Measurements from ENCODE around the gene CYTH1. TPM values are rescaled to one million over a fixed set of nuclear protein-coding genes. Genes with fewer than 3 reads are reported as not detected.

Gene CYTH1
- total RNA-seq, 1 donor from 2014 or later, result 51.4 TPM

DNA sequence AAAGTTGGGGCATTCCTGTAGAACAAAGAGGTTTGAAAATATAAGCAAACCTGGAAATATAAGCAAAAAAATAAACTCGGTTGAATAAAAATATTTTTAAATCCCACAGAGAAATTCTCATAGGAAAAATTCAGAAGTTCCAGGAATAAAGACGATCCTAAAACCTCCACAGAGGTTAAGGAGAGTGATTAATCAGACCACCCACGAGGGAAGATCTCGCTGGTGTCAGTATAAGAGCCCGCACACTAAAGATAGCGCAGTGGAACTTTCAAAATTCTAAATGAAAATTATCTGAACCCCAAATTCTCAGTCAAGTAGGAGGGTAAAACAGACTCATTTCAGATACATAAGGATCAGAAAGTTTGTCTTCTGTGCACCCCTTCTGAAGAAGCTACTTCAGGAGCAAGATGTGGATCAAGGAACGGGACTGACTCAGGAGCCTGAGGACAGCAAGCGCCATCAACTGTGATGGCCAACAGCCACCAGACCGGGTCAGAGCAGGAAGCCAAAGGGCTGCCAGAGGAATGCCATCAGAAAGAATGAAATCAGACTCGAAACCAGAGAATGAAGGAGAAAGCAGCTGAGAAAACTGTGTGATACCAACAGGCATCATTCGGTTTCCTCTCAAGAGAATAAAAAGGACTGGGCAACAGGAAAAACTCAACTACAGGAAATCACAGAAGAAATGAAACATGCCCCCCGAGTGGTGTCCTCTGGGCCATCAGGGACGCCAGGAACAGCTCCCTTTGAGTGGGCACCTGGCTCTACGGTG, 66.9 kb downstream of the CYTH1 start:
- DNase-seq, result peak; percentile 59

DNA sequence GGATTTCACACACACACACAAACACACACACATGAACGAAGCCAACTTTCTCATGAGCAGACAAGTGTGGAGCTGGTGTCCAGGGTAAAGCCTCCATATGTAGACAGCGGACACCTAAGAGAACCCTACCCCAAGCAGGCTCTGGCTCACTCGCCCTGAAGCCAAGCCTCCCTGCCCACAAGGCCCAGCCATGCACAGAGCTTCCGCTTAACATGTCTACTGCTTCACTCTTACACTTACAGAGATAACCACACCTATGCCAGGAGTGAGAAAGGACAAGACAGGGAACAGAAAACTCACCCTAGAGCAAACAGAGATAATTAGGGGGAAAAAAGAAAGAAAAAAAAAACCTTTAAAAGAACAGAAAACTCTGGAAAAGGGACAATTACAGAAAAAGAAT, 67.5 kb downstream of the CYTH1 start:
- no peak for DNase-seq

DNA sequence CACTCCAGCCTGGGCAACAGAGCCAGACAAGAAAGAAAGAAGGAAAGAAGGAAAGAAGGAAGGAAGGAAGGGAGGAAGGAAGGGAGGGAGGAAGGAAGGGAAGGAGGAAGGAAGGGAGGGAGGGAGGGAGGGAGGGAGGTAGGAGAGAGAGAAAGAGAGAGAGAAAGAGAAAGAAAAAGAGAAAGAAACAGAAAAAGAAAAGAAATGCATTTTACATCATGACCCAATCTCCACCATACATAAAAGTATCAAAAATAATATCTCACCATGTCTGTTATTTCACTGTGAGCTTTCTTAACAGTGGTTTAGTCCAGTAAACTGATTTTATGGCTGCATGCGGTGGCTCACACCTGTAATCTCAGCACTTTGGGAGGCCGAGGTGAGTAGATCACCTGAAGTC, 70.0 kb downstream of the CYTH1 start:
- no peak for DNase-seq

DNA sequence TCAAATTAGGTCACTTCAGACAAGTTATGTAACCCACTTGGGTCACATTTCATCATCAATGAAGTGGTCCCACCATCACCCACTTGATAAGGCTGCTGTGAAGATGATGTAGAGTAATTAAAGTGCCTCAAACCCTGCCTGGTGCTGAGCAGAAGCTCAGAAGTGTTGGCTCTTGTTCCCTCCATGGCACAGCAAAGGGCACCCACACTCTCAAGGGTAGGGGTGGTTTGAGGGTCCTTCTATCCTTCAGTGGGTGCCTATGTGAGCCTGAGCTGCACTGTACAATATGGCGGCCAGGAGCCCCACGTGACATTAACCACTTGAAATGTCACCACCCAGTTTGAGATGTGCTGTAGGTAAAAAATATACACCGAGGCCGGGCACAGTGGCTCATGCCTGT, 71.5 kb downstream of the CYTH1 start:
- DNase-seq, result no peak

DNA sequence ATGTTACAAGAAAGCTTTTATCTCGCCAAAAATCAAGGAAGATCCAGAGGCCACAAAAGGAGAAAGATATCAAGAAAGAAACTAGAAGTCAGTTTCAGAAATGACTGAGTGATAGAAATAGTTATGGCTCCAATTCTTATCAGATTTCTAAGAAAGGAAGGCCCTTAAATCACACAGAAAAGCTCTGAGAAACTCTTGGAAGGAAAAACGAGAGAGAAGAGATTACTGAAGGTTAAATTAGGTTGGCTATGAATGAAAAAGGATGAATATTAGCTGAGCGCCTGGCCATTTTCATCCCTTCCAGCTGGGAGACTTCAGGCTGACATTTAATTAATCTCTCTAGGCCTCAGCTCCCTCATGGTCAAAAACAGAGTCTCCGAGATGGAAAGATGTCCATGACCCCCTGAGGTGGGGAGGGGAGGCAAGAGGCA, 72.3 kb downstream of the CYTH1 start:
- DNase-seq, result no peak

DNA sequence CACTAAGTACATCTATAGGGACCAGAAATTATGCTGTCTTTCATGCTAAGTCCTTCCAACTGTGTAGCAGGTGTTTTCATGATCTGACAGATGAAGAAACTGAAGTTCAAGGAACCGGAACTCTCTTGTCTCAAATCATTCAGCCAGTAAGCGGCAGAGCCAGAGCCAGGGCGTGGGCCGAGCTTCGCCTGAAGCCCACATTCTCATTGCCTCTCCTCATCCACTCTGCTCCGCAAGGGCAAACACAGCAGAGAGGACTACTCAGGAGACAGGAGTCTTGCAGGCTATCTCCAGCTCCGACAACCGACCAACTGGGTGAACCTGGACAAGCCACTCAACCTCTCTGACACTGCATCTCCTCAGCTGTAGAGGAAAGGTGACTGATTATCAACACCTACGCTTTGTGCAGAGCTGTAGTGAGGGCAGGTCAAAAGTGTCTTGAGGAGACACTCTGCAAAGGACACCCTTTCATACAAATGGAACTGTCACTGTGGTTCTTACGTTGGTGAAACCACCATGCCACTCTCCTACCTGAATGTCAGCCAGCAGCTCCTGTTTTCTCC, 72.9 kb downstream of the CYTH1 start:
- DNase-seq, result no peak

DNA sequence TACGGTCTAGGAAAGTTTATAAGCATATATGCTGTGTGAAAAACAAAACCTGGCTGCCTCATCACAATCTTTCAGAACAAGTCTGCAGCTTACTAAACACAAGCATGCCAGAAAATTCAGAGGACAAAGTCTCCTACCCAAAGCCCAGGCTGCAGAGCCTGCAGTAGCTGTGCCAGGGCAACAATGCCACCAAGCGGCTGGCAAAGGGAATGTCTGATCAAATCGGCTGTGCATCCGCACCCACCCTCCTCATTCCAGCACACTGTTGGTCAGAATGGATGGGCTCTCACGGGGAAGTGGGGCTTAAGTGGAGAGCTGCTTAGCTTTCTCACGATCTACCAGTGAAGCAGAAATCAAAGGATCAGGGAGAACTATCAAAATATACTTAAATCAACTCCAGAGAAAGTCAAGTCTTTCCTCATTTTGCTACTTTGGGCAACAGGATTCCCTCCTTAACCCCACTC, 73.5 kb downstream of the CYTH1 start:
- peak; percentile 85 for DNase-seq

DNA sequence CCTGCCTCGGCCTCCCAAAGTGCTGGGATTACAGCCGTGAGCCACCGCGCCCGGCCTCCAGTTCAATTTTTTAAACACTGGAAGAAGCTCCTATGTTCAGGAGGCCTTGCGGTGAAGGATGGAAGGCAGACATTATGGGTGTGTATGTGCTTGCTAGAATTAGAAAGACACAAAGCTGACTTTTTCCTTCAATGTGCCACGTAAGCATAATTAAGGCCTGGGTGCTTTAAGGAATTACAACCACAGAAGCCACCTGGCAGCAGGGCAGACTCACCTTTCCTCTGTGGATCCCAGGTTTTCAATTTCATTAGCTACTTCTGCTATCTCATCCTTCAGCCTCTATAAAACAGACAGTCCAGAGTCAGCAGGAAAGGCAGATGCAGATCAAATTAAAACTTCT, 74.2 kb downstream of the CYTH1 start:
- no peak for DNase-seq

DNA sequence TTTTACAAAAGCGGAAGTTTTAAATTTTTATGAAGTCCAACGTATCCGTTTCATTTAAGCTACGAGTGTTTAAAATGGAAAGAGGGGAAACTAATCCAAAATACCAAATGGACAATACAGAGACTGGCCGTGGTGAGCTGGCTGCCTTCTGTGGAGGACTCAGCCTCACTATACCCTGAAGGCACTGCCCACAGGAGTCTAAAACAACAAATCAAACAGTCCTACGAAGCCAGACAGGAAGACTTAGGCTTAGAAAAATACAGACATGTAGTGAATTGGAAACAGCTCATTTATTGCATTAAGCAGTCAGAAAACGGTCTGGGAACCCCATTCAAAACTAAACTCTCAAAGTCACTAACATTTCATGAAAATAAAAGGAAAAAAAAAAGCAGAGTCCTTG, 75.1 kb downstream of the CYTH1 start:
- peak; percentile 39 for DNase-seq

DNA sequence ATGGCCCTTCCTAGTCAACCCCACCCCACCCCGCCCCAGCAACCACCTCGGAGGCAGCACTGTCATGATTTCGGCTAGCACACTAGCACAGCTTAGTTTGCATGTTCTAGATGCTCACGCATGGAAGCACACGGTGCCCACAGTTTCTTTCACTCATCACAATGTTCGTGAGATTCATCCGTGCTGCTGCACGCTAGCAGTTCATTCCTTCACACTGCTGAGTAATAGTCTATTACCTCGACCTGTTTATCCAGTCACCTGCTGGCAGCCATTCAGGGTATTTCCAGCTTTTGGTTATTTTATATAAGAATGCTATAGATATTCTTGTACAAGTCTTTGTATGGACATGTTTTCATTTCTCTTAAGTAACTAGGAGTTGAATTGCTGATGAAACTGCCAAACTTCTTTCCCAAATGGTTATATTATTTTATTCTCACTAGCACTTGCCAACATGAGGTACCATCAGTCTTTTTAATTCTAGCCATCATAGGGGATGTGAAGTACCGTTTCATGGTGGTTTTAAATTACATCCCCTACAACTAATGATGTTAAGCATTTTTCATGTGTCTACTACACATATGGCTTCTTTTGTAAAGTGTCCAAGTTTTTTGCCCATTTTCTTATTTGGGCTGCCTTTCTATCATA, 75.7 kb downstream of the CYTH1 start:
- no peak for DNase-seq

DNA sequence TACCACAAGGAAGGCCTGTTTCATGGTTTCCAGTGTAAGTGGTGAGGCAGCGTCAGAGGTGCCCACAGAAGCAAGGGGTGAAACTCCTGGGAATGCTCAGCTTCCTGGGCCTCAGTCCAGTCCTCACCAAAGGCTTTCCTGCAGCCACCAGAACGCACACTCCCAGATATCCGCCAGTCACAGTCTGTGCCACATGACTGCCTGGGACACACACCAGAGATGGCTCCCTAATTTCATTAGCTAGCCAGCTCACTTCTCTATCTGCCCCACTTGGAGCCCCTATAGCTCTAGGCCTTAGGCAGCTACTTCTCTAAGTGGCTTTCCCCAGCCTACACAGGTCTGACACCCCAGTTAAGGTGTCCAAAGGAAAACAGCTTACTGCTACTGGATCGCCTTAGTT, 77.0 kb downstream of the CYTH1 start:
- DNase-seq, result no peak

DNA sequence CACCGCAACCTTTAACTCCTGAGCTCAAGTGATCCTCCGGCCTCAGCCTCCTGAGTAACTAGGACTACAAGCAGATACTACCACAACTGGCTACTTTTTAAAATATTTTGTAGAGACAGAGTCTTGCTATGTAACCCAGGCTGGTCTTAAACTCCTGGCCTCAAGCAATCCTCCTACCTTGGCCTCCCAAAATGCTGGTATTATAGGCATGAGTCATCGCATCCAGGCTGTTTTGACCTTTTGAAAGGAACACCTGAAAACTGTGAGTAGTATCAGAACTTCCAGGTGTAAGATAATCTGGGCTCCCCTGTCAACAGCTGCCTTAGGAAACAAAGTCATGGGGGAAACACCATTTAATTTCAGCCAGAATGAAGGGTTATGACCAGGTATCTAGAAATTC, 77.5 kb downstream of the CYTH1 start:
- DNase-seq, result no peak

DNA sequence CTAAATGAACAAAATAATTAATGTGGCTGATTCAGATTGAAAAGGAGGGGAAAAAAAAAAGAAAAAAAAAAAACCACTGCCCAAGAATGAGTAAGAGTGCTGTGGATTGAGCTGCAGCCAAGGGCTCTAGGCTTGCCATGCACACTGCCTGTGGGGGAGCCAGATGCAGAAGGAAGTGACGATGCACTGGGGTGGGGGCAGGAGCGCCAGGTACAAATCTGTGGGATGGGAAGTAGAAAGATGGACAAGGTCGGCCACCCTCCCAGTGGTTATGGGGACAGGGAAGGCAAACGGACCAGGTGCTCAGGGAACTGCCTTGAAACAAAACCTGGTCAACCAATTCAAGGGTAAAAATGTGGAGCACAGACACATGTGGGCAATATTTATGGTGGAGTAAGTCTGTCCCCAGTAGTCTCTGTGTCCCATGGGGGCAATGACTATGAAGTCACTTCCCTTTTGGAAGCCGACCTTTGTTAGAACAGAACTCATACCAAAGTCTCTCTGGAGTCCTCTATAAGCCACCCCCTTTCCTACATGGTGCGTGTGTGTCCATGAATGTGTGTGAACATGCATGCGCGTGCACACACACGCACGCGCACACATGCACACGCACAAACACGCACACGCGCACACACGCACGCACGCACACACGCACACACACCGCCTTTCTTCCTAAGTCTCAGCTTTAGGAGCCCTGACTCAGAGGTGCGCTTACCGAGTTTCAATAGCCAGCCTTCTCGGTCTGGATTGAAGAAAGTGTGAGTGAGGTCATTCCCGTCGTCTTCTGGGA, 84.3 kb downstream of the CYTH1 start:
- DNase-seq, result no peak

DNA sequence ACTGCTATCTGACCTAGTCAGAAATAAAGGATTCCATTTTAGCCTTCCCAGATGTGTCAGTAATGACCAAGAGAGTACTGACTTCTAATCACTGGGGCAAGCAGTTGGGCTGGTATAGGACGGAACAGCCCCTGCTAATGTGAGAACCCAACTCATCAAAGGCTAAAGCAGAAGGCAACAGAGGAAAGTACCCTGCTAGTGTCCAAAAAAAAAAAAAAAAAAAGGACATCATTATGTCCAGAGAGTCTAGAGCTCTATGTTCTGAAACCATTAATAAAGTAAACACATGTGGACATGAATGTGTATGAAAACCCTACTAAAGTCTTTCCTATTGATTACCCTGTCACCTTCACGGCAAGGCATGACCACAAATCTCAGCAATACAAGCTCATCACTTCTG, 85.0 kb downstream of the CYTH1 start:
- no peak for DNase-seq

DNA sequence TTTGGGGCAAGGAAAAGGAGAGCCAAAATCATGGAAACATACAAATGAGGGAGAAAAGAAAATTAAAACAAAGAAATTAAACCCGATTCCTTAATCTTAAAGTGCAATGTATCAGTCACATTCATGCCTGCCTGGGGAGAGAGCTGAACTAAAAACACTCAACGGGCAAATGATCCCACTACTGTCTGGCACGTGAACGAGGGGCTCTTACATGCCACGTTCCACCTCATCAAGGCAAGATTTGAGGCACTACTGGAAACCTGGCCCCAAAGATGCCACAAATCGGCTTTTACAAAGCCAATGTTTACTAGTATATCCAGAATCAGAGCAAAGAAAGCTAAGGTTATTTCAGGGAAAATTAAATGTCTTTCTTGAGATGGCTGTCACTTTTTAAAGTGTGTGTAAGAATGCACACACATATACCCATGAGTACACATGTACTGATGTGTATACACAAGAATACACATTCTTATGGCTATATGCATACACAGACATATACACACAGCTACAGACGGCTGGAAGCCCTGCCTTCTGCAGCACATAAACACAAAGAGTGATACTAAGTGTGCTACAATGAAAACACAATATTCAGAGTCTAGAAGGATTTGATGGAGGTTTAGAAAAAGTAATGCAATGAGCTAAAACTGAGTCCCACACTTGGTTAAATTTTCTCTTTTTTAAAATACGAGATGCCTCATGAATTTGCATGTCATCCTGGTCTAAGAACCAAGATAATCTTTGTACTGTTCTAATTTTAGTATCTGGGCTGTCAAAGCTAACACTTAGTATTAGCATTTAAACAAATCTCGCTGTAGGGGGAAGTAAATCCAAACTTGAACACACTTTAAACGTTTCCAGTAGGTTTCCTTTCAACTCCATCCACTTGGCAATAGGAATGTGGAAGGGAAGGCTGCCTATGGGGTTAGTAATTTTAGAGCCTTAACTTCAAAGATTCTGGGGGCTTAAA, 85.8 kb downstream of the CYTH1 start:
- no peak for DNase-seq

DNA sequence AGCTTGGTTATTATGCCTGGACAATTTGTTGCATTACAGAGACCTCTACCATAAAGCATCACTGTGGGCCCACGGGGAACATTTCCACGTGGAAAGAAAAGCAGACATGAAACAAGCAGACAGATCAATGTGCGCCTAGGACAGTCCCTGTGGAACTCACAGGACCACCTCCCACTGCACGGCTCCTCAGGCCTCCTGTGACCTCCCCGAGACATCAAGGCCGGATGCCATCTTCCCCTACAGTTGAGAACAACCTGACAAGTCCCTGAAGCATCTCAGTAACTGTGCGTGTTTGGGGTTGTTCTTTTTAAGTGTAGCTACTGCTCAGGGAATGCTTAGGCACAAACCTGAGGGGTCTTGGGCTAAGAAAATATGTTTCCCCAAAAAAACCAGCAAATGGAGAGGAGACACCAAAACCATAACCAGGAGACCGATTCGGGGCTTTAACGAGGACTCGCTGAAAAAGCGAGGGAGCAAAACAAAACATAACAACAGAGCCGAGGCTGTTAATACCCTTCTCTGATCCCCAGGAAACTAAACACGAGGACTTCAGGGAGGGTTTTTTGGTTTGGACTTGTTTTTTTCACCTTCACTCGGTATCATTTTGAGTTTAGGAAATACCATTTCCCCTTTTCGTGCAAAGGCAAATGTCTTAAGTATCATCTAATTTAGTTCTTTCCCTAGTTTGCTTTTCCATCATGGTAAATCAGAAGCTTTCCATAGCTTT, 87.1 kb downstream of the CYTH1 start:
- DNase-seq, result no peak

DNA sequence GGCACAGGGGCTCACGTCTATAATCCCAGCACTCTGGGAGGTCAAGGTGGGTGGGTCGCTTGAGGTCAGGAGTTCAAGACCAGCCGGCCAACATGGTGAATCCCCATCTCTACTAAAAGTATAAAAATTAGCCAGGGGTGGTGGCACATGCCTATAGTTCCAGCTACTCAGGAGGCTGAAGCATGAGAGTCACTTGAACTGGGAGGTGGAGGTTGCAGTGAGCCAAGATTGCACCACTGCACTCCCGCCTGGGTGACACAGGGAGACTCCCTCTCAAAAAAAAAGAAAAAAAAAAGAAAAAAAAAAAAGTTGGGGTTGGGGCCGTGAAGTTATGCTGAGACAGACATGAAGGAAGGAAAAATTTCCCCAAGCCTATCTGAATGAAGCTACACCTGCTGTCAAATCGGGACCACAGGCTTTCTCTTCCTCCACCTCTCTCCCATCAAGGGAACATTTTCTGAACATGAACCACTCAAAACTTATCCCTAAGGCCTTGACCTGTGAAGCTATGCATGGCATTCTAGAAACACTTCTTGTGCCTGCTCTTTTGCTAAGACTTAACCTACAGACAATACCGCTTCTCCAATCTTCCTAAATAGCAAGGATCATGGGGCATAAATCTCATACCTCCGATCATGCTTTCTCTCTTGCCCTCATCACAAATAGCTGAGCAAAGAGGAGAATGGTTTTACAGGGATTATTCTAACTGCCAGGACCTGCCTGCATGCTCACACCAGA, 88.6 kb downstream of the CYTH1 start:
- DNase-seq, result no peak

DNA sequence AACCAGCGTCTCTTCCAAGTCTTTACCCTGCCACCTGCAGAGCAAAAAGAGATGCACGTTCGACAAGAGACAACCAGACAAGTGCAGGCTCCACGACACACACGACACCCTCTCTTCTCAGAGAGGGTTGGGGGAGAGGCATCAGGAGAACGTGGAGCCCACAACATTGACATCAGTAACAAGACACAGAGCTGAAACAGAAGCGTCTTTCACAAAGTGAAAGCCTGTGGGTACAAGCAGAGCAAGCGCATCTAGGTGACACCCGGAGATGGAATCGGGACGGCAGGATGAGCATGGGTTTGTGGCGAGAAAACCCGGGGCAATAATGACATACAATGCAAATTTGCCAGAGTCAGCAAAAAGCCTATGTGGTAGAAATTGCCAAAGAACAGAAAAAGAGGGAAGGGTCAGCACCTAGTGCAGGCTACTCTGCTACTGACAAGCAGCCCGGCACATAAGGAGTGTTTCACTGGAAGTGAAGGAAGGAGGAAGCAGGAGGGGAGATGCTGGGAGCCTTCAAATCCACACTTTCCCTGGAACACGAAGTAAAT, 89.5 kb downstream of the CYTH1 start:
- DNase-seq, result no peak

DNA sequence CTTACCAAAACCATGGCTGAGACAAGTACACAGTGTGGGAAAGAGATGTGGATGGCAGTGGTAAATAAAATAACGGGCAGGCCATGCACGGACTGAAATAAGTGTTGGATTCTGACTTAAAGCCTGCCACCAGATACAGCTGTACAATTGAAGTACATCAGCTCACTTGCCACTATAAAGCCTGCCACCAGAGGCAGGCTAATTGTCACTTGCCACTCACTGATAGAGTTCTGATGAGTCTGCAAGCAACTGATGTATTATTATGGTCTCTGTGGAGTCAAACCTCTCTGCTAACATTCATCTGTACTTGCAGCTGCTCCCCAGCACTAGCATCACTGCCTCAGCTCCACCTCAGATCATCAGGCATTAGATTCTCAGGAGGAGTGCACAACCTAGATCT, 93.0 kb downstream of the CYTH1 start:
- DNase-seq, result no peak

DNA sequence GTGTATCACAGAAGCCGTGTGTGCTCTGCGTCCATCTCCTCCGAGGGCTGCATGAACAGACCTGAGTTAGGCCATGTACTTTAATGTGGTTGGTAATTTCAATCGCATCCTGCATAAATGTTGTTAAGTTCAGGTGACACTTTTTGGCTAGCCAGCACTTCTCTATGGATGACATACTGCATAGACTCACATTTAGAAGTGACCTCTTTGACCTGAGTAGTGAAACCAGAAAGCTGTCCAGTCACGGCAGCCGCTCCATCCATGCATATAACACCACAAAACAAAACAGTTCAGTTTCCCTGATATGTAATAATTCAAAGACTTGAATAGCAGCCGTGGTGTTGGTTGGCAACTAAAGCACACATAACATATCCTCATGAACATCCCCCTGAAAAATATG, 94.1 kb downstream of the CYTH1 start:
- DNase-seq, result no peak
